Osteoblast (primary cell): ENCODE data around the gene ANGPT4. TPM values are rescaled to one million over a fixed set of nuclear protein-coding genes. Genes with fewer than 3 reads are reported as not detected.

Source experiments
- DNase-seq: peaks from one replicate; pipeline ENCODE4 v3.0.0; 2011; ENCODE audit warnings: low spot score, mixed read lengths; ENCODE audit not compliant: insufficient read length; ENCODE audit errors: missing footprints
- H2AFZ ChIP-seq: 2 replicates; pipeline ENCODE4 v1.6.0; 2011; ENCODE audit warnings: mild to moderate bottlenecking, low read length
- H3K27ac ChIP-seq: 2 replicates; pipeline ENCODE4 v1.5.1; 2011; ENCODE audit warnings: mild to moderate bottlenecking, low read depth, low read length, moderate library complexity
- H3K27me3 ChIP-seq: 2 replicates; pipeline ENCODE4 v1.6.0; 2012; ENCODE audit warnings: mild to moderate bottlenecking, control low read depth, inconsistent platforms, low read length, moderate library complexity; ENCODE audit not compliant: insufficient read depth
- H3K36me3 ChIP-seq: 2 replicates; pipeline ENCODE4 v1.5.1; 2011; ENCODE audit warnings: mild to moderate bottlenecking, low read length, control low read depth, moderate library complexity; ENCODE audit not compliant: insufficient read depth
- H3K4me1 ChIP-seq: 2 replicates; pipeline ENCODE4 v1.5.1; 2011; ENCODE audit warnings: mild to moderate bottlenecking, low read length, control low read depth, moderate library complexity; ENCODE audit not compliant: insufficient read depth
- H3K4me2 ChIP-seq: 2 replicates; pipeline ENCODE4 v1.6.0; 2011; ENCODE audit warnings: mild to moderate bottlenecking, low read length; ENCODE audit not compliant: insufficient read depth
- H3K4me3 ChIP-seq: fragments of 200-600 bp; sonication (generic); 3 replicates; pipeline ENCODE4 v1.5.1; 2012; ENCODE audit warnings: mild to moderate bottlenecking, low read length, inconsistent platforms; ENCODE audit not compliant: insufficient read depth
- H3K79me2 ChIP-seq: 2 replicates; pipeline ENCODE4 v1.6.0; 2012; ENCODE audit warnings: mild to moderate bottlenecking, low read length, control low read depth, inconsistent platforms; ENCODE audit not compliant: insufficient read depth
- H3K9me3 ChIP-seq: 2 replicates; pipeline ENCODE4 v1.5.1; 2011; ENCODE audit warnings: low read depth, low read length, control low read depth
- H4K20me1 ChIP-seq: 2 replicates; pipeline ENCODE4 v1.6.0; 2012; ENCODE audit warnings: mild to moderate bottlenecking, low read length, control low read depth; ENCODE audit not compliant: insufficient read depth
- total RNA-seq: library from RNA; depleted of rRNA; stranded (reverse); fragments of >200 nt; gene quantifications from 2 replicates; pipeline ENCODE4 v1.2.3, GENCODE V29; 2012
- TF ChIP-seq, protein P1 (sequence below): IDR thresholded peaks from 2 replicates; pipeline ENCODE4 v1.5.1; 2011; ENCODE audit warnings: mild to moderate bottlenecking, low read depth, low read length, moderate library complexity; ENCODE audit errors: extremely low read depth

ANGPT4 gene
- total RNA-seq, 1 donor = under 0.01 TPM

DNA sequence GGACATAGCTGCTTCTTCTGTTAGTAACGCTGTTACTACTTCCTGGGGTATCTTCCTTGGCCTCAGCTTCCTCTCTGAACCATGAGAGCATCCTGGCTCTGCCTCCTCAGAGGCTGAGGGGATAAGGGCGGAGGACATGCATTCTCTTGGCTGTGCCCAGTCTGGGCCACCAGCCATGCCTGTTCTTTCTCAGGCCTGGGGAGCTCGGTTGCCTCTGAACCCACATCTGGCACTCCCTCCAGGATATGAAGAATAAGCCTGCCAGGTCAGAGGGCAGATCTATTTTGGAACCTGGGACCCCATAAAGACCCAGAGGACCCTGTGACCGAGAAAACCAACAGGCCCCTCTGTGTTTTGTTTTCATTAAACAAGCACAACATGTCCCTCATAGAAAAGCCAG, 6.6 kb upstream of the ANGPT4 start:
- Histone ChIP-seq H2AFZ (peak overlapping the region; percentile 47), H3K9me3 (no peaks in the 10 kb centered on the region), H3K27me3 (peaks cover 4% of the 10 kb centered on the region), H3K4me1 (peaks cover 3% of the 10 kb centered on the region), H3K36me3 (no peaks in the 10 kb centered on the region), H3K4me3 (no peak overlapping the region), H4K20me1 (no peaks in the 10 kb centered on the region), H3K4me2 (no peak overlapping the region), H3K79me2 (no peaks in the 10 kb centered on the region), H3K27ac (no peak overlapping the region)
- DNase-seq = no peak
- TF ChIP-seq, protein P1, sequence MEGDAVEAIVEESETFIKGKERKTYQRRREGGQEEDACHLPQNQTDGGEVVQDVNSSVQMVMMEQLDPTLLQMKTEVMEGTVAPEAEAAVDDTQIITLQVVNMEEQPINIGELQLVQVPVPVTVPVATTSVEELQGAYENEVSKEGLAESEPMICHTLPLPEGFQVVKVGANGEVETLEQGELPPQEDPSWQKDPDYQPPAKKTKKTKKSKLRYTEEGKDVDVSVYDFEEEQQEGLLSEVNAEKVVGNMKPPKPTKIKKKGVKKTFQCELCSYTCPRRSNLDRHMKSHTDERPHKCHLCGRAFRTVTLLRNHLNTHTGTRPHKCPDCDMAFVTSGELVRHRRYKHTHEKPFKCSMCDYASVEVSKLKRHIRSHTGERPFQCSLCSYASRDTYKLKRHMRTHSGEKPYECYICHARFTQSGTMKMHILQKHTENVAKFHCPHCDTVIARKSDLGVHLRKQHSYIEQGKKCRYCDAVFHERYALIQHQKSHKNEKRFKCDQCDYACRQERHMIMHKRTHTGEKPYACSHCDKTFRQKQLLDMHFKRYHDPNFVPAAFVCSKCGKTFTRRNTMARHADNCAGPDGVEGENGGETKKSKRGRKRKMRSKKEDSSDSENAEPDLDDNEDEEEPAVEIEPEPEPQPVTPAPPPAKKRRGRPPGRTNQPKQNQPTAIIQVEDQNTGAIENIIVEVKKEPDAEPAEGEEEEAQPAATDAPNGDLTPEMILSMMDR = no peak

DNA sequence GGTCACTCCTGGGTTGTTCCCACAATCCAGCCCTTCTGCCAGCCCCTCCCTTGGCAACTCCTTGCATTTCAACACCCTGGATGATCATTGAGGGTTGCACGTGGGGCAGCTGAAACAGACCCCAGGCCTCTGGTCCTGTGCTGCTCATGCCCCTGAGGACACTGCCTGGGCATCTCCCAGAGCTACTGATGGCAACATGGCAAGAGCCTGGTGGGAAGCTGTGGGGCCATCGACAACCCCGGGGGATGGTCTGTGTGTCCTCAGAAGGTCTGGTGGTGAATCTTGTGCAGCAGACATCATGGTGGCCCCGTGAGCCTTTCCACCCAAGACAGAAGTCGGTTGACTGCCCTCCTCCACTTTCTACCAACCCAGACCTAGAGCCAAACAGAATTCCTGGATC, 4.9 kb upstream of the ANGPT4 start:
- Histone ChIP-seq H3K9me3 (no peaks in the 10 kb centered on the region), H3K4me2 (no peak overlapping the region), H3K36me3 (no peaks in the 10 kb centered on the region), H3K27me3 (no peaks in the 10 kb centered on the region), H2AFZ (no peak overlapping the region), H3K27ac (no peak overlapping the region), H4K20me1 (no peaks in the 10 kb centered on the region), H3K4me3 (no peak overlapping the region), H3K79me2 (no peaks in the 10 kb centered on the region), H3K4me1 (peaks cover 2% of the 10 kb centered on the region)
- no peak for DNase-seq
- TF ChIP-seq, protein P1 = no peak

DNA sequence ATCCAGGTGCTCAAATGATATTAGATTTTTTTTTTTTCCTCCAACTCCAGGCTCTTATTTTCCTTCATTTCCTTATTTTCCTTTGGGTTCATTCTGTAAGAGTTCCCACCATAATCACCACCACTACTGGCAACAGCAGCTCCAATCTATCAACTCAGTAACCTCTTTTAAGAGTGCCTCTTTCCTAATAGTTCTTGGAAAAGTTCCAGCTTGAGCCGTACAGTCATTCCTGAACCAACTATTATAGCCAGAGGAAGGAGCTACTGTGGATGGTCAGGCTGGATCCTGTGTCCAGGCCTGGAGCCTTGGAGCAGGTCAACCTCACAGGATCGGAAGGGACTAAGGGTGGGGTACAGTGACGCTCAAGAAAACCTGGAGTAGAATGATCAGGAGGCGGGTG, 4.2 kb upstream of the ANGPT4 start:
- Histone ChIP-seq H4K20me1 (no peaks in the 10 kb centered on the region), H3K36me3 (no peaks in the 10 kb centered on the region), H3K27ac (no peak overlapping the region), H3K9me3 (no peaks in the 10 kb centered on the region), H3K4me1 (peaks cover 5% of the 10 kb centered on the region), H3K4me3 (no peak overlapping the region), H3K79me2 (no peaks in the 10 kb centered on the region), H2AFZ (no peak overlapping the region), H3K4me2 (no peak overlapping the region), H3K27me3 (no peaks in the 10 kb centered on the region)
- TF ChIP-seq, protein P1 = no peak
- no peak for DNase-seq

GRCh38 chr20:919491-919916, 3.4 kb upstream of the ANGPT4 start:
- TF ChIP-seq, protein P1 = no peak
- Histone ChIP-seq H3K27ac (no peak overlapping the region), H3K4me1 (peaks cover 8% of the 10 kb centered on the region), H3K9me3 (no peaks in the 10 kb centered on the region), H3K4me2 (no peak overlapping the region), H3K27me3 (no peaks in the 10 kb centered on the region), H3K36me3 (no peaks in the 10 kb centered on the region), H3K79me2 (no peaks in the 10 kb centered on the region), H2AFZ (peak overlapping the region; percentile 28), H3K4me3 (no peak overlapping the region), H4K20me1 (no peaks in the 10 kb centered on the region)
- DNase-seq = no peak
